ENCODE data around the gene BAHCC1.

BAHCC1 gene

DNA sequence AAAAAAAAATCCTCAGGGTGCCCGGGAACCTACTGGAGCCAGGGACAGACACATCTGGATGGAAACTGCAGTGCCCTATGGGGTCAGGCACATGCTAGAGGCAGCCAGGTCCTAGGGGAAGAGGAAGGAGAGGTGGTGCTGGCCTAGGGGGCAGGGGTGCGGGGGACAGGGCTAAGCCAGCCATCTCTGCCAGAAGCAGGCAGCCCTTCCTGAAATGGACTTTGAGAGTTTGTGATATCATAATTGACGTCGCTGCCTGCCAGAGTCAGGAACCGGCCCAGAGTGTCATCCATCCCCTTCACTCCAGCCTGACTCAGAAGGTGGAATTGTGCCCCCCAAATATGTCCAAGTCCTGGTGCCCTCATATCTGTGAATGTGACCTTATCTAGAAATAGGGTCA, 25.0 kb upstream of the BAHCC1 start:
- H3K4me1 ChIP-seq (ENCODE audit: control insufficient read depth, insufficient read depth, low read length): peaks cover 15% of the 10 kb centered on the region
- no peak overlapping the region for H3K4me3 ChIP-seq (ENCODE audit: low read length)
- no peaks in the 10 kb centered on the region for H3K9me3 ChIP-seq (replicated peaks; ENCODE audit: low read length)
- H3K4me2 ChIP-seq (ENCODE audit: low read length): no peak overlapping the region
- peaks cover 23% of the 10 kb centered on the region for H3K27me3 ChIP-seq (ENCODE audit: control insufficient read depth, insufficient read depth, low read length)
- H3K9ac ChIP-seq (ENCODE audit: low read depth, low read length): no peak overlapping the region
- H3K36me3 ChIP-seq (ENCODE audit: insufficient read depth, low read length): no peaks in the 10 kb centered on the region

GRCh38 chr17:81371910-81372760, 23.1 kb upstream of the BAHCC1 start:
- H3K4me2 ChIP-seq (ENCODE audit: low read length): no peak overlapping the region
- H3K36me3 ChIP-seq (ENCODE audit: insufficient read depth, low read length): no peaks in the 10 kb centered on the region
- no peaks in the 10 kb centered on the region for H3K9me3 ChIP-seq (replicated peaks; ENCODE audit: low read length)
- peaks cover 18% of the 10 kb centered on the region for H3K27me3 ChIP-seq (ENCODE audit: control insufficient read depth, insufficient read depth, low read length)
- no peak overlapping the region for H3K4me3 ChIP-seq (ENCODE audit: low read length)
- no peak overlapping the region for H3K9ac ChIP-seq (ENCODE audit: low read depth, low read length)
- peaks cover 4% of the 10 kb centered on the region for H3K4me1 ChIP-seq (ENCODE audit: control insufficient read depth, insufficient read depth, low read length)

DNA sequence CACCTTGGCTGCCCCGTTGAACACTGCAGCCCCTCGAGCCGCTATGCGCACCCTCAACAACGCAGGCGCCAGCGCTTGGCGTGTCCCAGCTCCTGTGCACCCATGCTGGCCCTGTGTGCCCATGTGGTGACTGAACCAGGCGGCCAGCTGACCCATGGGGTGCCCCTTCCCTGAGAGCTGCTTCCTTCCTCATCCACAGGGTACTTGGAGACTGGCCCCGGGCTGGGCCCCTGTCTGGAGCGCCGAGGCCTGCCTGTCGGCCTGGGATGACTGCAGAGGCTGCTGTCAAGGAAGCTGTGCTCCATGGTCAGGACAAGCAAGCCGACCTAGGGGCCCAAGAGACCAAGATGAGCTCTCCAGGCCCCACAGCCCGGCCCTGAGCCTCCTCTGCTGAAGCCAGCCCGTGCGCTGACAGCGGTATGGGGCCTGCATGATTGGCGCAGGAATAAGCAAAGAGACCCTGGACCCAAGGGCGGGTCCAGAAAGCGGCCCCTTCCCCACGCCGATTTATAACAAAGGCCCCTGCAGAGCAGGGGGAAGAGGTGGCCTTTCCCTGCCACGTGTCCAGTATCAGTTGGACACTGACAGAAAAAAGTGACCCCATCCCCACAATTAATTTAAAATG, 21.6 kb upstream of the BAHCC1 start:
- no peak overlapping the region for H3K4me3 ChIP-seq (ENCODE audit: low read length)
- no peaks in the 10 kb centered on the region for H3K36me3 ChIP-seq (ENCODE audit: insufficient read depth, low read length)
- H3K9me3 ChIP-seq (replicated peaks; ENCODE audit: low read length): no peaks in the 10 kb centered on the region
- no peak overlapping the region for H3K4me2 ChIP-seq (ENCODE audit: low read length)
- H3K9ac ChIP-seq (ENCODE audit: low read depth, low read length): no peak overlapping the region
- H3K27me3 ChIP-seq (ENCODE audit: control insufficient read depth, insufficient read depth, low read length): peaks cover 8% of the 10 kb centered on the region
- H3K4me1 ChIP-seq (ENCODE audit: control insufficient read depth, insufficient read depth, low read length): peaks cover 4% of the 10 kb centered on the region

GRCh38 chr17:81374890-81375289, 20.4 kb upstream of the BAHCC1 start:
- peaks cover 8% of the 10 kb centered on the region for H3K27me3 ChIP-seq (ENCODE audit: control insufficient read depth, insufficient read depth, low read length)
- H3K4me1 ChIP-seq (ENCODE audit: control insufficient read depth, insufficient read depth, low read length): peaks cover 4% of the 10 kb centered on the region
- no peak overlapping the region for H3K4me2 ChIP-seq (ENCODE audit: low read length)
- H3K9ac ChIP-seq (ENCODE audit: low read depth, low read length): no peak overlapping the region
- no peaks in the 10 kb centered on the region for H3K9me3 ChIP-seq (replicated peaks; ENCODE audit: low read length)
- H3K36me3 ChIP-seq (ENCODE audit: insufficient read depth, low read length): no peaks in the 10 kb centered on the region
- no peak overlapping the region for H3K4me3 ChIP-seq (ENCODE audit: low read length)

DNA sequence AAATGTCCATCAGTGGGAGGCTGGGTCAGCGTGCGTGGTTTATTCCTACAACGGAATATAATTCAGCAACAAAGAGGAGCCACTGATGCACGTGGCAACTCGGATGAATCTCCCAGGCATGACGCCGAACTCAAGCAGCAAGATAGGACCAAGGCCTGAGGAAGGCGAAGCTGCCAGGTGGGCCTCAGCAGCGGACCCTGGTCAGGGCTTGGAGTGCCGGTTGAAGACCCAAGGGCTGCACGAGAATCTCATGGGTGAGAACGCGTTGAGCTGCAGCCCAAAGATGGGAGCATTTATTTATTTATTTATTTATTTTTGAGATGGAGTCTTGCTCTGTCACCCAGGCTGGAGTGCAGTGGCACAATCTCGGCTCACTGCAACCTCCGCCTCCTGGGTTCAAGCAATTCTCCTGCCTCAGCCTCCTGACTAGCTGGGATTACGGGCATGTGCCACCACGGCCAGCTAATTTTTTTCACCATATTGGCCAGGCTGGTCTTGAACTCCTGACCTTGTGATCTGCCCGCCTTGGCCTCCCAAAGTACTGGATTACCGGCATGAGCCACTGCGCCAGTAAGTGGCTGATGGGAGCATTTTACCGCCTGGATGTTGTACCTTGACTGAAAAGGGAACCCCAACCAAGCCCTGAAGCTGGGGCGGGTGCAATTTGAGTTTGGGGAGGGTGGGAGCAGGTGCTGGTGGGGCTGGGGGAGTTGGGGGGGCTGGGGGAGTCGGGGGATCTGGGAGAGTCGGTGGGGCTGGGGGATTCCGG, 18.1 kb upstream of the BAHCC1 start:
- Histone ChIP-seq H3K4me1 (ENCODE audit: control insufficient read depth, insufficient read depth, low read length) (peaks cover 3% of the 10 kb centered on the region), H3K27me3 (ENCODE audit: control insufficient read depth, insufficient read depth, low read length) (peaks cover 22% of the 10 kb centered on the region), H3K36me3 (ENCODE audit: insufficient read depth, low read length) (no peaks in the 10 kb centered on the region), H3K9me3 (replicated peaks; ENCODE audit: low read length) (no peaks in the 10 kb centered on the region), H3K9ac (ENCODE audit: low read depth, low read length) (no peak overlapping the region), H3K4me2 (ENCODE audit: low read length) (no peak overlapping the region), H3K4me3 (ENCODE audit: low read length) (no peak overlapping the region)

- H3K4me2 ChIP-seq (ENCODE audit: low read length): no peak overlapping the region
- peaks cover 23% of the 10 kb centered on the region for H3K27me3 ChIP-seq (ENCODE audit: control insufficient read depth, insufficient read depth, low read length)
- H3K4me3 ChIP-seq (ENCODE audit: low read length): no peak overlapping the region
- no peaks in the 10 kb centered on the region for H3K4me1 ChIP-seq (ENCODE audit: control insufficient read depth, insufficient read depth, low read length)
- no peaks in the 10 kb centered on the region for H3K36me3 ChIP-seq (ENCODE audit: insufficient read depth, low read length)
- H3K9me3 ChIP-seq (replicated peaks; ENCODE audit: low read length): no peaks in the 10 kb centered on the region
- H3K9ac ChIP-seq (ENCODE audit: low read depth, low read length): no peak overlapping the region
Observed at GRCh38 chr17:81378941-81379511, 16.2 kb upstream of the BAHCC1 start.

DNA sequence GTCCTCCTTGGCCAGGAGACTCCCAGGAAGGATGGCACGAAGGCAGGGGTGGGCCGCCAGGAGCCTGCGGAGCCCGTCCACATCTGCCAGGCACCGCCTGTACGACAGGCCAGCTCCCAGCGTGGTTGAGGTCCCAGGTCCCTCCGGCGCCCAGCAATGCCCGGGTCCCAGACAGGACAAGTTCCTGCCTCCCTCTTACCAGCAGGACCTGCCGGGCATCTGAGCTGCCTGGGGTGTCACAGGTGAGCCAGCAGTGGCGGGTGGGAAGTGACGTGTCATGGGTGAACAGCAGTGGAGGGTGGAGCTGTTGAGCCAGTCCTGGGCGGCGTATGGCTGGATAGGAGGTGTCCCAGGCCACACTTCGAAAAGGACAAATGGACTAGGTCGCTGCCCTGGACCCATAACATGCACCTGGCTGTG, 15.7 kb upstream of the BAHCC1 start:
- H3K27me3 ChIP-seq (ENCODE audit: control insufficient read depth, insufficient read depth, low read length): peaks cover 23% of the 10 kb centered on the region
- H3K4me3 ChIP-seq (ENCODE audit: low read length): no peak overlapping the region
- H3K9me3 ChIP-seq (replicated peaks; ENCODE audit: low read length): no peaks in the 10 kb centered on the region
- H3K4me1 ChIP-seq (ENCODE audit: control insufficient read depth, insufficient read depth, low read length): no peaks in the 10 kb centered on the region
- no peaks in the 10 kb centered on the region for H3K36me3 ChIP-seq (ENCODE audit: insufficient read depth, low read length)
- H3K4me2 ChIP-seq (ENCODE audit: low read length): no peak overlapping the region
- H3K9ac ChIP-seq (ENCODE audit: low read depth, low read length): no peak overlapping the region

DNA sequence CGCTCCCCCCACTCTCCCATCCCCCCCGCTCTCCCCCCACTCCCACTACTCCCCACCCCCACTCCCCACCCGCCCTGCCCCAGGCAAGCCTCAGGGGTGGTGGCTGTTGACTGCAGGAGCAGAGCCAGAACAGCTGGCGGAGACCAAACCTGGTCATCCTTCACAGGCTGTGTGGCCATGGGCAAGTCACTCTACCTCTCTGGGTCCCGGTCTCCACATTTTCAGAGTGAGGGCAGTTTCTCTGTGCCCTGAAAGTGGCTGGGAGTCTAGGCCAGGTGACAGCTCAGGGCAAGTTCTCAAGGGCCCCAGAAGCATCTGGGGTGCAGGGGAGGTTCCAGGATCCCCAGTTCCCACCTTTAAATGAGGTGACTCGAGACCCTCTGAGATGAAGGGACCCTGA, 15.1 kb upstream of the BAHCC1 start:
- Histone ChIP-seq H3K9ac (ENCODE audit: low read depth, low read length) (no peak overlapping the region), H3K9me3 (replicated peaks; ENCODE audit: low read length) (no peaks in the 10 kb centered on the region), H3K27me3 (ENCODE audit: control insufficient read depth, insufficient read depth, low read length) (peaks cover 23% of the 10 kb centered on the region), H3K4me1 (ENCODE audit: control insufficient read depth, insufficient read depth, low read length) (peaks cover 2% of the 10 kb centered on the region), H3K4me3 (ENCODE audit: low read length) (no peak overlapping the region), H3K36me3 (ENCODE audit: insufficient read depth, low read length) (no peaks in the 10 kb centered on the region), H3K4me2 (ENCODE audit: low read length) (no peak overlapping the region)

GRCh38 chr17:81380666-81381518, 14.4 kb upstream of the BAHCC1 start:
- Histone ChIP-seq H3K9ac (ENCODE audit: low read depth, low read length) (no peak overlapping the region), H3K27me3 (ENCODE audit: control insufficient read depth, insufficient read depth, low read length) (peaks cover 23% of the 10 kb centered on the region), H3K4me3 (ENCODE audit: low read length) (no peak overlapping the region), H3K9me3 (replicated peaks; ENCODE audit: low read length) (no peaks in the 10 kb centered on the region), H3K36me3 (ENCODE audit: insufficient read depth, low read length) (no peaks in the 10 kb centered on the region), H3K4me1 (ENCODE audit: control insufficient read depth, insufficient read depth, low read length) (peaks cover 9% of the 10 kb centered on the region), H3K4me2 (ENCODE audit: low read length) (no peak overlapping the region)

- Histone ChIP-seq H3K27me3 (ENCODE audit: control insufficient read depth, insufficient read depth, low read length) (peaks cover 23% of the 10 kb centered on the region), H3K9ac (ENCODE audit: low read depth, low read length) (no peak overlapping the region), H3K36me3 (ENCODE audit: insufficient read depth, low read length) (no peaks in the 10 kb centered on the region), H3K9me3 (replicated peaks; ENCODE audit: low read length) (no peaks in the 10 kb centered on the region), H3K4me1 (ENCODE audit: control insufficient read depth, insufficient read depth, low read length) (peaks cover 16% of the 10 kb centered on the region), H3K4me3 (ENCODE audit: low read length) (no peak overlapping the region), H3K4me2 (ENCODE audit: low read length) (no peak overlapping the region)
Observed at GRCh38 chr17:81381632-81382577, 13.4 kb upstream of the BAHCC1 start.

Measured in skeletal muscle satellite cell (primary cell).